Mucosa of descending colon (tissue), 3 donors: ENCODE data around the gene GRK7. TPM values are rescaled to one million over a fixed set of nuclear protein-coding genes. Genes with fewer than 3 reads are reported as not detected.

ENCODE experiments used
- ATAC-seq: fragments of 200-7000 bp; cut with Tn5 transposase; one replicate; pipeline ENCODE4 v1.9.1; 2020; ENCODE audit warnings: mild to moderate bottlenecking, moderate library complexity
- DNase-seq, 3 donors: peaks; one replicate each; pipeline ENCODE4 v3.0.0-alpha.2; 2020
- H3K36me3 ChIP-seq: fragments of 200-600 bp; one replicate; pipeline ENCODE4 v1.8.0; 2021; ENCODE audit warnings: low read depth, mild to moderate bottlenecking
- H3K4me1 ChIP-seq: fragments of 200-600 bp; one replicate; pipeline ENCODE4 v1.8.0; 2021; ENCODE audit warnings: low read depth, mild to moderate bottlenecking
- H3K4me3 ChIP-seq: fragments of 200-600 bp; one replicate; pipeline ENCODE4 v1.8.0; 2021; ENCODE audit warnings: mild to moderate bottlenecking
- H3K9me3 ChIP-seq: fragments of 200-600 bp; one replicate; pipeline ENCODE4 v1.8.0; 2021; ENCODE audit warnings: mild to moderate bottlenecking
- CTCF ChIP-seq: fragments of 200-600 bp; IDR thresholded peaks from one replicate; pipeline ENCODE4 v1.8.0; 2022; ENCODE audit warnings: antibody characterized with exemption, mild to moderate bottlenecking
- intact Hi-C, 2 donors: fragments of 100-400 bp; cut with DNase I in 1 of 2; cut with micrococcal nuclease in 1 of 2; formaldehyde crosslinking; loops; one replicate each; pipeline versions ENCODE4 v1.11.0 to v1.11.1; 2022; cut with DNase I, micrococcal nuclease
- total RNA-seq, 3 donors: library from RNA; stranded (reverse); fragmentation: NEBNext Ultra II Directional in 2 of 3; extraction: Animal tissue kit (Norgen Biotek cat#: 25700) in 2 of 3; gene quantifications; one replicate each; pipeline versions ENCODE4 v1.2.1 to v1.2.4, GENCODE V29; 2021 to 2023
- donor health status: DM: no; HTN: no; CAD: no; lungs with moderate emphysema.
- donor health status: DM: no; HTN: no; CAD: no.
- donor health status: DM: no; HTN: yes; CAD: no.

GRK7 gene
- total RNA-seq, 3 donors from 2014 or later: not detected

- DNase-seq (no peak), ATAC-seq (no peak)
- H3K4me1 ChIP-seq: peaks cover 16% of the 10 kb centered on the region
- H3K4me3 ChIP-seq: no peak overlapping the region
- H3K36me3 ChIP-seq: no peaks in the 10 kb centered on the region
- TF ChIP-seq CTCF: no peak
- no peaks in the 10 kb centered on the region for H3K9me3 ChIP-seq
- intact Hi-C loops: loop anchor here in 1 of 2 donors (5.0 kb wide), 1 partner anchor 141 kb away; the partner anchor contains the start of gene ATP1B3
Observed at GRCh38 chr3:141735770-141736465, 27.3 kb upstream of the GRK7 start.

- intact Hi-C loops: loop anchor here in 1 of 2 donors (5.0 kb wide), 1 partner anchor 140 kb away; the partner anchor contains the start of gene ATP1B3
- peaks cover 23% of the 10 kb centered on the region for H3K4me1 ChIP-seq
- DNase-seq (no peak), ATAC-seq (no peak)
- H3K4me3 ChIP-seq: no peak overlapping the region
- no peaks in the 10 kb centered on the region for H3K36me3 ChIP-seq
- no peaks in the 10 kb centered on the region for H3K9me3 ChIP-seq
- TF ChIP-seq CTCF: no peak
Observed at GRCh38 chr3:141737093-141737492, 26.1 kb upstream of the GRK7 start.

GRCh38 chr3:141737678-141738021, 25.6 kb upstream of the GRK7 start:
- H3K4me1 ChIP-seq: peaks cover 23% of the 10 kb centered on the region
- no peaks in the 10 kb centered on the region for H3K36me3 ChIP-seq
- TF ChIP-seq CTCF: no peak
- no peak for ATAC-seq
- no peaks in the 10 kb centered on the region for H3K9me3 ChIP-seq
- DNase-seq: no peak
- intact Hi-C loops: loop anchor here in 1 of 2 donors (5.0 kb wide), 1 partner anchor 140 kb away; the partner anchor contains the start of gene ATP1B3
- H3K4me3 ChIP-seq: peak overlapping the region; percentile 79

GRCh38 chr3:141738022-141738890, 25.0 kb upstream of the GRK7 start, which contains the start of gene RNF7:
Gene RNF7, plus strand, starts transcription at chr3:141738298. Its CDS starts 44 bp downstream, at chr3:141738342.
- Histone ChIP-seq H3K9me3 (no peaks in the 10 kb centered on the region), H3K36me3 (no peaks in the 10 kb centered on the region), H3K4me1 (peaks cover 28% of the 10 kb centered on the region), H3K4me3 (peak within 1 kb of the TSS; percentile 79)
- peak; percentile 88 for TF ChIP-seq CTCF
- intact Hi-C loops: loop anchor here in 1 of 2 donors (5.0 kb wide), 1 partner anchor 139 kb away; the partner anchor contains the start of gene ATP1B3
- DNase-seq (peak; percentile 97 to 99 (median 97)), ATAC-seq (peak; percentile 91)

GRCh38 chr3:141738891-141739363, 24.3 kb upstream of the GRK7 start:
- H3K36me3 ChIP-seq: no peaks in the 10 kb centered on the region
- peak; percentile 20 for ATAC-seq
- intact Hi-C loops: loop anchor here in 1 of 2 donors (5.0 kb wide), 1 partner anchor 138 kb away; the partner anchor contains the start of gene ATP1B3
- H3K4me3 ChIP-seq: peak overlapping the region; percentile 79
- peaks cover 35% of the 10 kb centered on the region for H3K4me1 ChIP-seq
- H3K9me3 ChIP-seq: no peaks in the 10 kb centered on the region
- no peak for DNase-seq
- no peak for TF ChIP-seq CTCF
